Sigmoid colon (tissue), 4 donors: ENCODE results near the gene PHB1.

Experiments used
- POLR2A ChIP-seq, 2 donors: fragments of 450-650 bp; IDR thresholded peaks; one replicate each; pipeline ENCODE4 v1.6.1; 2016; ENCODE audit warnings: antibody characterized with exemption in 2 of 2, mild to moderate bottlenecking in 2 of 2, moderate library complexity in 2 of 2
- POLR2AphosphoS5 ChIP-seq, 4 donors: sonication (generic); formaldehyde crosslinking; IDR thresholded peaks; one replicate each; pipeline ENCODE4 v1.6.1; 2017; ENCODE audit warnings: antibody characterized with exemption in 4 of 4

DNA sequence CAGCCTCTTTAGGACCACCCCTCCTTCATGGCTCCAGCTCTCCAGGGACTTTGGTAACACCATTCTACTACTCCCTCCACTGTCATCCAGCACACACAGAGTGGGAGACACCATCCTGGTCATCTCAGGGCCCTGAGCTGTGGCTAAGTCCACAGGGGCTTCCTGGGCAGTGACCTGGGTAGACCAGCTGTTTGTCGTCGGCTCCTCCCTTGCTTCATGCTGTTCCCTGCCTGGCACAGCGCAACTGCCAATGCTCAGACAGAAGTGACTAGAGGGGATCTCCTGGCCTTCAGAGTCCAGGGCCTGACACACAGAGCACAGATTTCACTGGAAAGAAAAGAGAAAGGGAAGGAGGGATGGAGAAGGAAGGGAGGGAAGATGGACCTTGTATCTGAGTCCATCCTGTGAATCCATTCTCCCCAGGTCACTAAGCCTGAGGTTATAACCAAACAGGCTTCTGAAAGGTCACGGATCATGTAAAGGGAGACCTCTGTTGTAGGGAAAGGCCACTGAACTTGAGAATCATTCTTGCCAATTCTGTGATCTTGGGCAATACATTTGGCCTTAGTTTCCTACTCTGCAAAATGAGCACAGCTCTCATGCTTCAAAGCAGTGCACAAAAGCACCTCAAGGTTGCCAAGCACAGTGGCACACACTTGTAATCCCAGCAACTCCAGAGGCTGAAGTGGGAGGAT is 18.5 kb upstream of the PHB1 start:
- TF ChIP-seq POLR2AphosphoS5 (IDR thresholded peaks at IDR 0.05), result no peak
- TF ChIP-seq POLR2A (IDR thresholded peaks at IDR 0.05), result no peak
